WI38 (cell line): ENCODE data around the gene SLC4A9.
A peak's percentile ranks its signal among the peaks of the same experiment; 100 is the strongest.

ENCODE experiments used
- H3K4me3 ChIP-seq: 2 replicates; pipeline ENCODE4 v1.5.1; 2011; ENCODE audit warnings: low read depth, mild to moderate bottlenecking, control low read depth, low read length
- CTCF ChIP-seq: IDR thresholded peaks from 2 replicates; pipeline ENCODE4 v1.5.1; 2012; ENCODE audit warnings: low read depth, mild to moderate bottlenecking, control low read depth, low read length

SLC4A9 gene

GRCh38 chr5:140362875-140363630, 3.1 kb downstream of the SLC4A9 start:
- no peak overlapping the region for H3K4me3 ChIP-seq
- peak; percentile 88 for TF ChIP-seq CTCF

GRCh38 chr5:140363631-140364471, 3.9 kb downstream of the SLC4A9 start:
- no peak for TF ChIP-seq CTCF
- no peak overlapping the region for H3K4me3 ChIP-seq

GRCh38 chr5:140364472-140364765, 4.4 kb downstream of the SLC4A9 start:
- TF ChIP-seq CTCF = no peak
- H3K4me3 ChIP-seq = no peak overlapping the region

GRCh38 chr5:140365282-140365681, 5.3 kb downstream of the SLC4A9 start:
- TF ChIP-seq CTCF = no peak
- no peak overlapping the region for H3K4me3 ChIP-seq

GRCh38 chr5:140365941-140366340, 5.9 kb downstream of the SLC4A9 start:
- no peak for TF ChIP-seq CTCF

GRCh38 chr5:140366589-140367255, 6.7 kb downstream of the SLC4A9 start:
- TF ChIP-seq CTCF = no peak
- no peak overlapping the region for H3K4me3 ChIP-seq

More at GRCh38 chr5:140365941-140366340, 5.9 kb downstream of the SLC4A9 start:
- H3K4me3 ChIP-seq = no peak overlapping the region
